Measurements from ENCODE around the gene ZIC1. TPM values are rescaled to one million over a fixed set of nuclear protein-coding genes. Genes with fewer than 3 reads are reported as not detected.

Gene ZIC1
- total RNA-seq, 1 experiment from 2014 or later = 0.36 TPM

DNA sequence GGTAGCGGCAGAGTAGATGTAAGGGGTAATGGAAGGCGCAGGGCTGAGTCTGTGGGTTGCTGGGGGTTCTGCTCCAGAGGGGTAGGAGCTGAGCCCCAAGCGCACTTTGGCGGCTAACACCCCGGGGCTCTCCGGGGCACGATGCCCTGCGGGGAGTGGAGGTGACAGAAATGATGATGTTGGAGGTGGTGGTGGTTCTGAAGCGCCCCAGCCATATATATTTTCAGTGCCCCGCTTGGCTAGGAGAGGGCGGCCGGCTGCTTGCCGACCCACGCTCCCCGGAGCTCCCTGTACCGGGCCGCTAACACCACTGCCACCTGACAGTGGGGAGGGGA is 12.5 kb upstream of the ZIC1 start:
- Histone ChIP-seq H3K9me3 (ENCODE audit: control insufficient read depth, insufficient read depth, low read depth, low read length) (0 out of 2 replicates have a peak, but pooled peaks cover 2% of the 10 kb centered on the region), H3K27me3 (ENCODE audit: control insufficient read depth, insufficient read depth, low read length) (no peaks in the 10 kb centered on the region), H3K4me3 (ENCODE audit: low read depth in 2 of 2, low read length in 2 of 2) (no peak overlapping the region), H3K27ac (ENCODE audit: low read length) (no peak overlapping the region), H3K4me1 (ENCODE audit: control insufficient read depth, insufficient read depth, low read length) (no peaks in the 10 kb centered on the region), H3K36me3 (ENCODE audit: control insufficient read depth, insufficient read depth, low read length) (no peaks in the 10 kb centered on the region)
- in situ Hi-C loops (cut with HindIII; ENCODE audit: low pct_unique_long_range_greater_than_20kb, low sequenced_read_pairs) = no loop called here
- BruUV-seq (replicated peaks) = no TSS peak
- DNase-seq (ENCODE audit: low read depth, low spot score) (no peak), ATAC-seq (no peak)
- no peak for TF ChIP-seq POLR2AphosphoS5 (IDR thresholded peaks at IDR 0.05; ENCODE audit: low read depth, low read length)
- TF ChIP-seq, protein P1, sequence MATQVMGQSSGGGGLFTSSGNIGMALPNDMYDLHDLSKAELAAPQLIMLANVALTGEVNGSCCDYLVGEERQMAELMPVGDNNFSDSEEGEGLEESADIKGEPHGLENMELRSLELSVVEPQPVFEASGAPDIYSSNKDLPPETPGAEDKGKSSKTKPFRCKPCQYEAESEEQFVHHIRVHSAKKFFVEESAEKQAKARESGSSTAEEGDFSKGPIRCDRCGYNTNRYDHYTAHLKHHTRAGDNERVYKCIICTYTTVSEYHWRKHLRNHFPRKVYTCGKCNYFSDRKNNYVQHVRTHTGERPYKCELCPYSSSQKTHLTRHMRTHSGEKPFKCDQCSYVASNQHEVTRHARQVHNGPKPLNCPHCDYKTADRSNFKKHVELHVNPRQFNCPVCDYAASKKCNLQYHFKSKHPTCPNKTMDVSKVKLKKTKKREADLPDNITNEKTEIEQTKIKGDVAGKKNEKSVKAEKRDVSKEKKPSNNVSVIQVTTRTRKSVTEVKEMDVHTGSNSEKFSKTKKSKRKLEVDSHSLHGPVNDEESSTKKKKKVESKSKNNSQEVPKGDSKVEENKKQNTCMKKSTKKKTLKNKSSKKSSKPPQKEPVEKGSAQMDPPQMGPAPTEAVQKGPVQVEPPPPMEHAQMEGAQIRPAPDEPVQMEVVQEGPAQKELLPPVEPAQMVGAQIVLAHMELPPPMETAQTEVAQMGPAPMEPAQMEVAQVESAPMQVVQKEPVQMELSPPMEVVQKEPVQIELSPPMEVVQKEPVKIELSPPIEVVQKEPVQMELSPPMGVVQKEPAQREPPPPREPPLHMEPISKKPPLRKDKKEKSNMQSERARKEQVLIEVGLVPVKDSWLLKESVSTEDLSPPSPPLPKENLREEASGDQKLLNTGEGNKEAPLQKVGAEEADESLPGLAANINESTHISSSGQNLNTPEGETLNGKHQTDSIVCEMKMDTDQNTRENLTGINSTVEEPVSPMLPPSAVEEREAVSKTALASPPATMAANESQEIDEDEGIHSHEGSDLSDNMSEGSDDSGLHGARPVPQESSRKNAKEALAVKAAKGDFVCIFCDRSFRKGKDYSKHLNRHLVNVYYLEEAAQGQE (IDR thresholded peaks at IDR 0.05; ENCODE audit: insufficient read depth in 1 of 2, low read depth in 2 of 2, low read length in 1 of 2) = no peak
- no peak for TF ChIP-seq SIN3A (IDR thresholded peaks at IDR 0.05; ENCODE audit: borderline replicate concordance, insufficient read depth, low read depth, low read length)
- no peak for TF ChIP-seq TCF7L2 (IDR thresholded peaks at IDR 0.05; ENCODE audit: low read depth, low read length)
- TF ChIP-seq, protein P2, sequence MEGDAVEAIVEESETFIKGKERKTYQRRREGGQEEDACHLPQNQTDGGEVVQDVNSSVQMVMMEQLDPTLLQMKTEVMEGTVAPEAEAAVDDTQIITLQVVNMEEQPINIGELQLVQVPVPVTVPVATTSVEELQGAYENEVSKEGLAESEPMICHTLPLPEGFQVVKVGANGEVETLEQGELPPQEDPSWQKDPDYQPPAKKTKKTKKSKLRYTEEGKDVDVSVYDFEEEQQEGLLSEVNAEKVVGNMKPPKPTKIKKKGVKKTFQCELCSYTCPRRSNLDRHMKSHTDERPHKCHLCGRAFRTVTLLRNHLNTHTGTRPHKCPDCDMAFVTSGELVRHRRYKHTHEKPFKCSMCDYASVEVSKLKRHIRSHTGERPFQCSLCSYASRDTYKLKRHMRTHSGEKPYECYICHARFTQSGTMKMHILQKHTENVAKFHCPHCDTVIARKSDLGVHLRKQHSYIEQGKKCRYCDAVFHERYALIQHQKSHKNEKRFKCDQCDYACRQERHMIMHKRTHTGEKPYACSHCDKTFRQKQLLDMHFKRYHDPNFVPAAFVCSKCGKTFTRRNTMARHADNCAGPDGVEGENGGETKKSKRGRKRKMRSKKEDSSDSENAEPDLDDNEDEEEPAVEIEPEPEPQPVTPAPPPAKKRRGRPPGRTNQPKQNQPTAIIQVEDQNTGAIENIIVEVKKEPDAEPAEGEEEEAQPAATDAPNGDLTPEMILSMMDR (IDR thresholded peaks at IDR 0.05) = no peak
- CTCF ChIA-PET = no interaction called here
- intact Hi-C loops (cut with micrococcal nuclease; ENCODE audit: unreplicated experiment) = no loop called here
- POLR2A ChIA-PET = no interaction called here

DNA sequence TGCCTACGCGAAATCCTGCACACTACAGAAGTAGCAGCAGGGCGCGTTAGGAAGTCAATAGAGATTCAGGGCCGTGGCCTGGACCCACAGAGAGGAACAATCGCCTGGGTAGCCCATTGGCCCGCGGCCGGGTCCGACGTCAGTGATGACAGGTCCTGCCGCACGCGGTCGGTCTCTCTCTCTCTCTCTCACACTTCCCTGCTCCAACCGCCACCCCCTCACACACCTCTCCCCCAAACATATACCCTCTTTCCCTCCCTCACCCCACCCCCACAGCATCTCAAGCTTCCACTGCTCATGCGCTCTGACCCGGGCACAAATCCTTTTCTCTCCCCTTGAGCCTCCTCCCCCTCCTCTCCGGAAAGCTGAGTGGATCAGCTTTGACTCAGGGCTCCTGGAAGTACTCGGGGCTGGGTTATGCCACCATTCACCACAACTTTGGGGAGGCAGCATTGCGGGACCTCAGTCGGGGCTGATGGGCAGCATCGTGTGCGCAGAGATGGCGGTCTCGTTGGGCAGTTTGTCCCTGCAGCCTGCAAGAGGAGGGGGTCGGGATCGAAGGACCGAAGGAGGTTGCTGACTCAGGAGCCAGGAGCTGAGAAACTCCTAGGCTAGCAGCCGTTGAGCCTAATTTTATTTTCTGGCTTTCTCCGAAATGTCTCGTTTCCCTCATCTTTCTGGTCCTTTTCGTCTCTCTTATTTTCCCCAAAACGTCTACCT is 11.8 kb upstream of the ZIC1 start:
- H3K27me3 ChIP-seq (ENCODE audit: control insufficient read depth, insufficient read depth, low read length) = no peaks in the 10 kb centered on the region
- intact Hi-C loops (cut with micrococcal nuclease; ENCODE audit: unreplicated experiment) = no loop called here
- H3K4me1 ChIP-seq (ENCODE audit: control insufficient read depth, insufficient read depth, low read length) = no peaks in the 10 kb centered on the region
- no peak overlapping the region for H3K4me3 ChIP-seq (ENCODE audit: low read depth in 2 of 2, low read length in 2 of 2)
- CTCF ChIA-PET = no interaction called here
- no TSS peak for BruUV-seq (replicated peaks)
- DNase-seq (ENCODE audit: low read depth, low spot score) = no peak
- POLR2A ChIA-PET = no interaction called here
- ATAC-seq = no peak
- TF ChIP-seq SIN3A (IDR thresholded peaks at IDR 0.05; ENCODE audit: borderline replicate concordance, insufficient read depth, low read depth, low read length) = no peak
- TF ChIP-seq, protein P1 (IDR thresholded peaks at IDR 0.05; ENCODE audit: insufficient read depth in 1 of 2, low read depth in 2 of 2, low read length in 1 of 2) = no peak
- no peak for TF ChIP-seq TCF7L2 (IDR thresholded peaks at IDR 0.05; ENCODE audit: low read depth, low read length)
- TF ChIP-seq, protein P2 (IDR thresholded peaks at IDR 0.05) = no peak
- no peak for TF ChIP-seq POLR2AphosphoS5 (IDR thresholded peaks at IDR 0.05; ENCODE audit: low read depth, low read length)
- H3K9me3 ChIP-seq (ENCODE audit: control insufficient read depth, insufficient read depth, low read depth, low read length) = 0 out of 2 replicates have a peak, but pooled peaks cover 2% of the 10 kb centered on the region
- H3K27ac ChIP-seq (ENCODE audit: low read length) = no peak overlapping the region
- H3K36me3 ChIP-seq (ENCODE audit: control insufficient read depth, insufficient read depth, low read length) = no peaks in the 10 kb centered on the region
- in situ Hi-C loops (cut with HindIII; ENCODE audit: low pct_unique_long_range_greater_than_20kb, low sequenced_read_pairs) = no loop called here
